GM12878 (cell line): ENCODE data around the gene LRP1B.

Experiments
- ASH2L ChIP-seq: fragments of 300-600, 200-600 bp; sonication (generic); IDR thresholded peaks from 2 replicates; pipeline ENCODE4 v1.6.1; 2017; ENCODE audit warnings: low read depth, mild to moderate bottlenecking, borderline replicate concordance
- BACH1 ChIP-seq: fragments of 450-650 bp; IDR thresholded peaks from 2 replicates; pipeline ENCODE4 v1.6.1; 2017; ENCODE audit warnings: mild to moderate bottlenecking, borderline replicate concordance
- BCLAF1 ChIP-seq: fragments of 450-650 bp; IDR thresholded peaks from 2 replicates; pipeline ENCODE4 v1.6.1; 2017; ENCODE audit warnings: antibody characterized with exemption, mild to moderate bottlenecking, moderate library complexity
- BRCA1 ChIP-seq: IDR thresholded peaks from 2 replicates; pipeline ENCODE4 v1.6.1; 2011; ENCODE audit warnings: low read depth, low read length, improper control_type of control experiment
- EP300 ChIP-seq, 2 experiments: fragments of 150-350 bp in 1 of 2; IDR thresholded peaks; 2 replicates each; pipeline ENCODE4 v1.6.1; 2011 to 2012; ENCODE audit warnings: low read depth in 2 of 2, low read length in 2 of 2, borderline replicate concordance in 1 of 2, improper control_type of control experiment in 1 of 2, inconsistent platforms in 1 of 2; ENCODE audit not compliant: control insufficient read depth in 1 of 2
- ETV6 ChIP-seq, 2 experiments: fragments of 450-650 bp in 1 of 2; IDR thresholded peaks in 1 of 2; conservative IDR thresholded peaks in 1 of 2; 2 replicates each; pipeline ENCODE4 v1.6.1; 2014; ENCODE audit warnings: antibody characterized with exemption in 1 of 2, borderline replicate concordance in 1 of 2, low read depth in 1 of 2, mild to moderate bottlenecking in 1 of 2, moderate library complexity in 1 of 2
- FOS ChIP-seq: IDR thresholded peaks from 3 replicates; pipeline ENCODE4 v1.6.1; 2011; ENCODE audit warnings: borderline replicate concordance; ENCODE audit not compliant: insufficient read length; ENCODE audit errors: extremely low read depth
- MTA3 ChIP-seq: IDR thresholded peaks from 2 replicates; pipeline ENCODE4 v1.6.1; 2012; ENCODE audit warnings: low read length, inconsistent platforms, borderline replicate concordance
- NBN ChIP-seq: fragments of 450-650 bp; IDR thresholded peaks from 2 replicates; pipeline ENCODE4 v1.6.1; 2016
- NR2C2 ChIP-seq: IDR thresholded peaks from 2 replicates; pipeline ENCODE4 v1.6.1; 2011; ENCODE audit warnings: borderline replicate concordance, low read depth; ENCODE audit not compliant: control insufficient read depth, insufficient read length
- PKNOX1 ChIP-seq: fragments of 450-650 bp; IDR thresholded peaks from 2 replicates; pipeline ENCODE4 v1.6.1; 2016; ENCODE audit warnings: mild to moderate bottlenecking
- POLR2A ChIP-seq: IDR thresholded peaks from 2 replicates; pipeline ENCODE4 v1.6.1; 2011; ENCODE audit warnings: low read depth, mild to moderate bottlenecking, low read length
- TF ChIP-seq, protein P1 (sequence below): IDR thresholded peaks from 2 replicates; pipeline ENCODE4 v1.6.1; 2011; ENCODE audit warnings: low read depth, mild to moderate bottlenecking, low read length, moderate library complexity, borderline replicate concordance; ENCODE audit errors: extremely low read depth
- TF ChIP-seq, protein P2 (sequence below): fragments of 450-650 bp; IDR thresholded peaks from 2 replicates; pipeline ENCODE4 v1.6.1; 2016; ENCODE audit warnings: mild to moderate bottlenecking

DNA sequence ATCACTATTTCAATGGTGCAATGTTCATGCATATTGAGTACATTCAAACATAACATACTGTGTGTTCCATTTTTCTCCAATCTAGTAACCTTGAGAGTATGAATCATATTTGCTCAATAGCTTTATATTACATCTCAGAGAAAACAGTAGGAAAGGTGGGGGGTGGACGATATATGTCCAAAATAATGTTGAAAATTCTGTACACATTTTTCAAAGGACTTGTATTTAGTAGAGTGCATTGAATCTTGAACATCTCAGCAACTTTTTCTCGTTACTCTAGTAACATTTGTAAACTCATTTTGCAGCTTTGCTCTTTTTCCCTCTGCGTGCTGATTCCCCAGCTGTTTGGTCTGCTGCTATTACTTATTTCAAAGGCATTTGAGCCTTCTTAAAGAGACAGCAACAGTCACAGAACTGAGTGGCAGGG is 1487.0 kb downstream of the LRP1B start:
- TF ChIP-seq NR2C2 (no peak), ASH2L (no peak), FOS (no peak), MTA3 (no peak), BRCA1 (no peak), EP300 (IDR thresholded peaks at IDR 0.05; ENCODE audit: borderline replicate concordance in 1 of 2, control insufficient read depth in 1 of 2, low read depth in 2 of 2, low read length in 2 of 2) (no peak), POLR2A (no peak), BCLAF1 (no peak), NBN (no peak), BACH1 (no peak), ETV6 (conservative IDR thresholded peaks at IDR 0.05 in 1 of 2, IDR thresholded peaks at IDR 0.05 in 1 of 2; ENCODE audit: borderline replicate concordance in 1 of 2, low read depth in 1 of 2) (no peak), PKNOX1 (no peak)
- TF ChIP-seq, protein P1, sequence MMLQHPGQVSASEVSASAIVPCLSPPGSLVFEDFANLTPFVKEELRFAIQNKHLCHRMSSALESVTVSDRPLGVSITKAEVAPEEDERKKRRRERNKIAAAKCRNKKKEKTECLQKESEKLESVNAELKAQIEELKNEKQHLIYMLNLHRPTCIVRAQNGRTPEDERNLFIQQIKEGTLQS = no peak
- TF ChIP-seq, protein P2, sequence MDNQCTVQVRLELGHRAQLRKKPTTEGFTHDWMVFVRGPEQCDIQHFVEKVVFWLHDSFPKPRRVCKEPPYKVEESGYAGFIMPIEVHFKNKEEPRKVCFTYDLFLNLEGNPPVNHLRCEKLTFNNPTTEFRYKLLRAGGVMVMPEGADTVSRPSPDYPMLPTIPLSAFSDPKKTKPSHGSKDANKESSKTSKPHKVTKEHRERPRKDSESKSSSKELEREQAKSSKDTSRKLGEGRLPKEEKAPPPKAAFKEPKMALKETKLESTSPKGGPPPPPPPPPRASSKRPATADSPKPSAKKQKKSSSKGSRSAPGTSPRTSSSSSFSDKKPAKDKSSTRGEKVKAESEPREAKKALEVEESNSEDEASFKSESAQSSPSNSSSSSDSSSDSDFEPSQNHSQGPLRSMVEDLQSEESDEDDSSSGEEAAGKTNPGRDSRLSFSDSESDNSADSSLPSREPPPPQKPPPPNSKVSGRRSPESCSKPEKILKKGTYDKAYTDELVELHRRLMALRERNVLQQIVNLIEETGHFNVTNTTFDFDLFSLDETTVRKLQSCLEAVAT = no peak
